Natural killer cell (primary cell): ENCODE measurements around the gene PPP1R3F. TPM values are rescaled to one million over a fixed set of nuclear protein-coding genes. Genes with fewer than 3 reads are reported as not detected.

ENCODE experiments used
- ATAC-seq, 3 donors: fragments of 150-1000 bp in 2 of 3; fragments of 200-7000 bp in 1 of 3; cut with Tn5 transposase; 1 replicate in 1 of 3; 2 replicates in 2 of 3; pipeline ENCODE4 v1.10.0; 2021; ENCODE audit warnings: mild to moderate bottlenecking in 2 of 3, moderate library complexity in 2 of 3
- DNase-seq, 2 donors: peaks; one replicate each; pipeline versions ENCODE4 v3.0.0 to v3.0.0-alpha.2; 2013 to 2021; ENCODE audit warnings: mixed read lengths in 1 of 2
- H3K27ac ChIP-seq: one replicate; pipeline ENCODE4 v1.5.1; 2013; ENCODE audit warnings: mild to moderate bottlenecking, low read length
- H3K27me3 ChIP-seq: one replicate; pipeline ENCODE4 v1.6.1; 2013; ENCODE audit warnings: low read length; ENCODE audit not compliant: control insufficient read depth, insufficient read depth
- H3K36me3 ChIP-seq: one replicate; pipeline ENCODE4 v1.6.1; 2013; ENCODE audit warnings: low read length; ENCODE audit not compliant: control insufficient read depth, insufficient read depth
- H3K4me1 ChIP-seq: one replicate; pipeline ENCODE4 v1.6.1; 2013; ENCODE audit warnings: low read length; ENCODE audit not compliant: control insufficient read depth, insufficient read depth
- H3K4me3 ChIP-seq: one replicate; pipeline ENCODE4 v1.5.1; 2013; ENCODE audit warnings: low read length
- H3K9me3 ChIP-seq: one replicate; pipeline ENCODE4 v1.6.1; 2013; ENCODE audit warnings: low read length; ENCODE audit not compliant: control insufficient read depth, insufficient read depth
- H3K27ac Mint-ChIP-seq, 2 donors: one replicate each; pipeline ENCODE4 v1.8.0; 2022; ENCODE audit warnings: mild to moderate bottlenecking in 2 of 2, mixed read lengths in 2 of 2, moderate library complexity in 1 of 2
- H3K27me3 Mint-ChIP-seq, 2 donors: one replicate each; pipeline ENCODE4 v1.8.0; 2022; ENCODE audit warnings: low read depth in 2 of 2, mixed read lengths in 2 of 2
- H3K36me3 Mint-ChIP-seq: one replicate; pipeline ENCODE4 v1.8.0; 2022; ENCODE audit warnings: mixed read lengths
- H3K4me1 Mint-ChIP-seq, 2 donors: one replicate each; pipeline ENCODE4 v1.8.0; 2022; ENCODE audit warnings: mixed read lengths in 2 of 2
- H3K4me3 Mint-ChIP-seq: one replicate; pipeline ENCODE4 v1.8.0; 2022; ENCODE audit warnings: mild to moderate bottlenecking, moderate library complexity, mixed read lengths
- H3K9me3 Mint-ChIP-seq, 2 donors: one replicate each; pipeline ENCODE4 v1.8.0; 2022; ENCODE audit warnings: mixed read lengths in 2 of 2
- CTCF ChIP-seq: fragments of 200-600 bp; IDR thresholded peaks from one replicate; pipeline ENCODE4 v1.8.0; 2022; ENCODE audit warnings: antibody characterized with exemption
- WGBS: methylation state at CpG from one replicate; pipeline ENCODE4 v1.1.7; 2013; ENCODE audit warnings: missing lambda C conversion rate; ENCODE audit not compliant: insufficient coverage; 5-methylcytosine and 5-hydroxymethylcytosine counted together
- intact Hi-C: fragments of 100-400 bp; cut with micrococcal nuclease; formaldehyde crosslinking; loops from one replicate; pipeline ENCODE4 v1.14.2; 2022
- total RNA-seq, 4 donors: library from RNA; stranded (reverse); fragments of 120-200 nt in 1 of 4; gene quantifications; one replicate each; pipeline versions ENCODE4 v1.2.3 to v1.2.4, GENCODE V29; 2013 to 2022

The PPP1R3F gene
- total RNA-seq, 3 donors from 2014 or later (not counting 1 experiment from before 2014, with no cell fraction given): 2.9 to 4.3 (median 3.6) TPM

GRCh38 chrX:49242545-49243066, 27.0 kb upstream of the PPP1R3F start:
- no peaks in the 10 kb centered on the region for H3K27me3 ChIP-seq
- H3K4me3 ChIP-seq: no peak overlapping the region
- H3K27me3 Mint-ChIP-seq: no peaks in the 10 kb centered on the region
- intact Hi-C loops: no loop called here
- peaks cover 31% of the 10 kb centered on the region for H3K36me3 ChIP-seq
- WGBS: 96% methylated on average over 12 of the region's 12 CpGs
- no peak overlapping the region for H3K4me3 Mint-ChIP-seq
- DNase-seq: no peak
- no peaks in the 10 kb centered on the region for H3K9me3 Mint-ChIP-seq
- no peaks in the 10 kb centered on the region for H3K36me3 Mint-ChIP-seq
- ATAC-seq: no peak
- no peak overlapping the region for H3K27ac ChIP-seq
- H3K27ac Mint-ChIP-seq: no peak overlapping the region
- no peak for TF ChIP-seq CTCF
- H3K9me3 ChIP-seq: no peaks in the 10 kb centered on the region
- H3K4me1 ChIP-seq: no peaks in the 10 kb centered on the region
- no peaks in the 10 kb centered on the region for H3K4me1 Mint-ChIP-seq

GRCh38 chrX:49243166-49243565, 26.4 kb upstream of the PPP1R3F start:
- no peak for ATAC-seq
- Histone ChIP-seq H3K27ac (no peak overlapping the region), H3K4me3 (no peak overlapping the region), H3K36me3 (peaks cover 34% of the 10 kb centered on the region), H3K4me1 (no peaks in the 10 kb centered on the region), H3K9me3 (no peaks in the 10 kb centered on the region), H3K27me3 (no peaks in the 10 kb centered on the region)
- Mint-ChIP-seq H3K27ac (no peak overlapping the region), H3K4me1 (no peaks in the 10 kb centered on the region), H3K9me3 (no peaks in the 10 kb centered on the region), H3K27me3 (no peaks in the 10 kb centered on the region), H3K4me3 (no peak overlapping the region), H3K36me3 (no peaks in the 10 kb centered on the region)
- no peak for DNase-seq
- intact Hi-C loops: no loop called here
- WGBS: 98% methylated on average over 12 of the region's 12 CpGs
- TF ChIP-seq CTCF: no peak

- H3K4me1 ChIP-seq: no peaks in the 10 kb centered on the region
- H3K27me3 ChIP-seq: no peaks in the 10 kb centered on the region
- H3K4me3 ChIP-seq: no peak overlapping the region
- H3K4me3 Mint-ChIP-seq: no peak overlapping the region
- H3K36me3 Mint-ChIP-seq: no peaks in the 10 kb centered on the region
- WGBS: 100% methylated on average over 2 of the region's 2 CpGs
- DNase-seq (no peak), ATAC-seq (no peak)
- H3K36me3 ChIP-seq: peaks cover 34% of the 10 kb centered on the region
- H3K27ac ChIP-seq: no peak overlapping the region
- H3K27ac Mint-ChIP-seq: no peak overlapping the region
- H3K27me3 Mint-ChIP-seq: no peaks in the 10 kb centered on the region
- no peaks in the 10 kb centered on the region for H3K4me1 Mint-ChIP-seq
- TF ChIP-seq CTCF: no peak
- H3K9me3 Mint-ChIP-seq: no peaks in the 10 kb centered on the region
- H3K9me3 ChIP-seq: no peaks in the 10 kb centered on the region
- intact Hi-C loops: no loop called here
Measured at GRCh38 chrX:49244207-49244606, 25.4 kb upstream of the PPP1R3F start.

GRCh38 chrX:49246541-49246940, 23.1 kb upstream of the PPP1R3F start:
- Histone ChIP-seq H3K27me3 (no peaks in the 10 kb centered on the region), H3K4me1 (peaks cover 4% of the 10 kb centered on the region), H3K4me3 (no peak overlapping the region), H3K27ac (no peak overlapping the region), H3K9me3 (no peaks in the 10 kb centered on the region), H3K36me3 (peaks cover 34% of the 10 kb centered on the region)
- intact Hi-C loops: no loop called here
- Mint-ChIP-seq H3K9me3 (no peaks in the 10 kb centered on the region), H3K27ac (no peak overlapping the region), H3K27me3 (no peaks in the 10 kb centered on the region), H3K36me3 (no peaks in the 10 kb centered on the region), H3K4me1 (peaks cover 8 to 10% of the 10 kb centered on the region in 2 donors), H3K4me3 (no peak overlapping the region)
- DNase-seq (no peak), ATAC-seq (no peak)
- WGBS: 97% methylated on average over 7 of the region's 10 CpGs
- no peak for TF ChIP-seq CTCF
